Endometrial microvascular endothelial cells (primary cell): ENCODE data around the gene MED16. TPM values are rescaled to one million over a fixed set of nuclear protein-coding genes. Genes with fewer than 3 reads are reported as not detected.
"Not testable (repeated sequence)": the region's sequence is repeated elsewhere in the genome, so short reads cannot be mapped to it uniquely, and the experiment has no call there.

Source experiments
- in situ Hi-C: cut with HindIII; loops from 2 replicates; pipeline ENCODE4 v1.10.0; 2017; ENCODE audit warnings: low sequenced_read_pairs, low pct_unique_long_range_greater_than_20kb; ENCODE audit errors: inconsistent ontology term
- total RNA-seq: library from RNA; depleted of rRNA; stranded (reverse); fragments of >200 nt; gene quantifications from one replicate; pipeline ENCODE4 v1.2.3, GENCODE V29; 2015; ENCODE audit errors: inconsistent ontology term

Gene MED16
- total RNA-seq, 1 donor from 2014 or later = 48.9 TPM

- in situ Hi-C loops = no loop called here
Measured at GRCh38 chr19:861756-862580, 31.0 kb downstream of the MED16 start.

DNA sequence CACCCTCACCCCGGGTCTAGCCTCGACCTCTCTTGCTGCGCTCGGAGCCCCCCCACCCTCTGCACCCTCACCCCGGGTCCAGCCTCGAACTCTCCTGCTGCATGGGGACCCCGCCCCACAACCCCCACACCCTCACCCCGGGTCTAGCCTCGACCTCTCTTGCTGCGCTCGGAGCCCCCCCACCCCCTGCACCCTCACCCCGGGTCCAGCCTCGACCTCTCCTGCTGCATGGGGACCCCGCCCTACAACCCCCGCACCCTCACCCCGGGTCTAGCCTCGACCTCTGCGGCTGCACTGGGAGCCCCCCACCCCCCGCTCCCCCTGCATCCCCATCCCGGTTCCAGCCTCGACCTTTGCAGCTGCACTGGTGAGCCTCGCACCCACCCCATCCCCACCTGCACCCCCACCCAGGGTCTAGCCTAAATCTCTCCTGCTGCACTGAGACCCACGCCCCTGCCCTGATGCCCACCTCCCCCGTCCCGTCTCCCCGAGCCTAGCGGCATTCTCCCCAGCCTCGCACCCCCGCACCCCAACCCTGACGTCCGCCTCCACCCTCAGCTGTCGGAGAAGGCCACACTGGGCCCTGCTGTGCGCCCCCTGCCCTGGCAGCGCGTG, 31.7 kb downstream of the MED16 start:
- in situ Hi-C loops = no loop called here

DNA sequence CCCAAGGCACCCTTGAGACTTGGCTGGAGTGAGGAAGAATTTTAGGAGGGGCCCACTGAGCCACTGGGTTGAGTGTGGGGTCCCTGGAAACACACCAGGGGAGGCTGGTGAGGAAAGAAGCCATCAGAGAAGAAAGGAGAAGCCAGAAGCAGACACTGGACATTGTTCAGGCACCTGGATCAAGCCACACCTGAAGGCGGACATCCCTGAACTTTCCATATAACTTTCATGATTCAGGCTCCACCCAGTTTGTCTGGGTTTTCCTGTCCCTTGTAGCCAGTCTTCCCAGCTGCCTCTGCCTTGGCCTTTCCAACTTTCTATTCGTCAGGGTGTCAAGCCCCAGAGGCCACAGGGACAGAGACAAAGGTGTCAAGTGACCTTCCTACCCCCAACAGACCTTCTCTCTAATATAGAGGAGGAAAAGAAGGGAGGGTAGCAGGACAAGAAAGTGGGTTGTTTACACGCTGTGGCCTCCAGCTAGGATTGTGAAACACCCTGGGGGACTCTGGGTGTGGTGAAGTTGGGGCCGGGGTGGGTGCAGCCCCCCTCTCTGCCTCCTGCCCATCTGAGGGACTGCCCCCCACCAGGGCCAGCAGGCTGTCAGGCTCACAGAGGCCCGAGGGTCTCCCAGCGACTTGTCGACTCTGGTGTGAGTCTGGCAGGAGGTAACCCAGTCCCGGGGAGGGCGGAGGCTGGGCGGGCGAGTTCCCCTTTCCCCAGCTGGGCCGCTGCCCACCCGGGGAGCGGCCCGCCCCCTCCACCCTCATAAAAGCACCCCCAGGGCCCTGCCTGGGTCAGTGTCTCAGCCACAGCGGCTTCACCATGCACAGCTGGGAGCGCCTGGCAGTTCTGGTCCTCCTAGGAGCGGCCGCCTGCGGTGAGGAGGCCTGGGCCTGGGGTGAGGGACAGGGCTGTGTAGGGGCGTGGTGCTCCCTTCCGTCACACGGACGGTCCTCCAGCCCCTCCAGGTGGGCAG, 33.8 kb downstream of the MED16 start, which contains the start of gene CFD:
TSS of gene CFD (plus strand) at position 797 of the 976 bp plus-strand sequence. CDS start at position 823, 26 bp downstream.
- in situ Hi-C loops = no loop called here

DNA sequence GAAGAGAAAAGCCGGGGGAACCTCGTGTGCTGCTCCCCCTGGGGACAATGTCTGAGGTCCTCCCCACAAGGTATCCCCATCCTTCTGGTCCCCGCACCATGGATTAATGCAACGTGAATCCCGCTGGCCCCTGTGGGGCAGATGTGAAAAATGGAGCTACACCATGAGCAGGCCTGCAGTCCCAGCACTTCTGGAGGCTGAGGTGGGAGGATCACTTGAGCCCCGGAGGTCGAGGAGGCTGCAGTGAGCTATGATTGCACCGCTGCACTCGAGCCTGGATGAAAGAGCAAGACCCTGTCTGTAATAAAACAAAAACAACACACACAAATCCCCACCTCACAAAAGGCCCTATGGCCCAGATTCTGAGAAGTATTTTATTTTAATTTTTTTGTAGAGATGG, 34.7 kb downstream of the MED16 start:
- in situ Hi-C loops = no loop called here

GRCh38 chr19:855566-856120, 37.3 kb downstream of the MED16 start:
- in situ Hi-C loops = no loop called here

DNA sequence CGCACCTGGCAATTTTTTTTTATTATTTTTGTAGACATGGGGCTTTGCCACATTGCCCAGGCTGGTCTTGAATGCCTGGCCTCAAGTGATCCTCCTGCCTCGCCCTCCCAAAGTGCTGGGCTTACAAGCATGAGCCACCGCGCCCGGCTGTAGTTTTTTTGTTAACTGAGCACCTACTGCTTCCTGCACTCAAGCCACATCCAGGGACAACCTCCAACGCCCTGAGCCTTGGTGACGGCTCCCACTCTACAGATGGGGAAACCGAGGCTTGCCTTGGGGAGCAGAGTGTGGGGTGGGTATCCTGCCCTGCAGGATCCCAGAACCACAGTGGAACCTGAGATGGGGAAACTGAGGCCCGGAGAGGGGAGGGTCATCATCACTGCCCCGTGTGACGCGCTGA, 37.8 kb downstream of the MED16 start:
- in situ Hi-C loops = no loop called here

DNA sequence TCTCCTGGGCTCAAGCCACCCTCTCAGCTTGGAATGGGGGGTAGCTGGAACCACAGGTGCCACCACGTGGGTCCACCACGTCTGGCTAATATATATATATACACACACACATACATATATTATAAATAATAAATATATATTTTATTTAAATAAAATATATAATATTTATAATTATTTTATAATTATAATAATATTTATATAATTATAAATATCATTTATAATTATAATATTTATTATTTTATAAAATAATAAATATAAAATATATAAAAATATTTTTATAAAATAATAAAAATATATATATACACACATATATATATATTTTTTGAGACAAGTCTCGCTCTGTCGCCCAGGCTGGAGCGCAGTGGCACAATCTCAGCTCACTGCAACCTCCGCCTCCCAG, 38.4 kb downstream of the MED16 start:
- in situ Hi-C loops = no loop called here

GRCh38 chr19:853614-854220, 39.3 kb downstream of the MED16 start:
- in situ Hi-C loops = not testable (repeated sequence)

DNA sequence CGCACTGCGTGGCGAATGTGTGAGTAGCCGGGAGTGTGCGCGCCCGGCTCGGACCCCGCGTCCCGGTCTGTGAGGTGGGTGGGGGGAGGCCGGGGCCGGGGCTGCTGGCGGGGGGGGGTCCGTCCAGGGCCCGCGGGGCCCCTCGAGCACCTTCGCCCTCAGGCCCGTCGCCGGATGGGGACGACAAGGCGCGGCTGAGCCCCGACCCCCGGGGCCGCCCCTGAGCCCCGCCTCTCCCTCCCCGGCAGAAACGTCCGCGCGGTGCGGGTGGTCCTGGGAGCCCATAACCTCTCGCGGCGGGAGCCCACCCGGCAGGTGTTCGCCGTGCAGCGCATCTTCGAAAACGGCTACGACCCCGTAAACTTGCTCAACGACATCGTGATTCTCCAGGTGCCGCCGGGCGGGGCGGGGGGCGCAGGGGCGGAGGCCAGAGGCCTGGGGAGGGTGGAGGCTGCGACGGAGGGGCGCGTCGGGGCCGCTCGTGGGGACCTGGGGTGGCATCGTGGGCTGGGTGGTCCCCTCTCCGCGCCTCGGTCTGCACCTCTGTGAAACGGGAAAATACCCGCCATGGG, 39.9 kb downstream of the MED16 start:
- in situ Hi-C loops = no loop called here

DNA sequence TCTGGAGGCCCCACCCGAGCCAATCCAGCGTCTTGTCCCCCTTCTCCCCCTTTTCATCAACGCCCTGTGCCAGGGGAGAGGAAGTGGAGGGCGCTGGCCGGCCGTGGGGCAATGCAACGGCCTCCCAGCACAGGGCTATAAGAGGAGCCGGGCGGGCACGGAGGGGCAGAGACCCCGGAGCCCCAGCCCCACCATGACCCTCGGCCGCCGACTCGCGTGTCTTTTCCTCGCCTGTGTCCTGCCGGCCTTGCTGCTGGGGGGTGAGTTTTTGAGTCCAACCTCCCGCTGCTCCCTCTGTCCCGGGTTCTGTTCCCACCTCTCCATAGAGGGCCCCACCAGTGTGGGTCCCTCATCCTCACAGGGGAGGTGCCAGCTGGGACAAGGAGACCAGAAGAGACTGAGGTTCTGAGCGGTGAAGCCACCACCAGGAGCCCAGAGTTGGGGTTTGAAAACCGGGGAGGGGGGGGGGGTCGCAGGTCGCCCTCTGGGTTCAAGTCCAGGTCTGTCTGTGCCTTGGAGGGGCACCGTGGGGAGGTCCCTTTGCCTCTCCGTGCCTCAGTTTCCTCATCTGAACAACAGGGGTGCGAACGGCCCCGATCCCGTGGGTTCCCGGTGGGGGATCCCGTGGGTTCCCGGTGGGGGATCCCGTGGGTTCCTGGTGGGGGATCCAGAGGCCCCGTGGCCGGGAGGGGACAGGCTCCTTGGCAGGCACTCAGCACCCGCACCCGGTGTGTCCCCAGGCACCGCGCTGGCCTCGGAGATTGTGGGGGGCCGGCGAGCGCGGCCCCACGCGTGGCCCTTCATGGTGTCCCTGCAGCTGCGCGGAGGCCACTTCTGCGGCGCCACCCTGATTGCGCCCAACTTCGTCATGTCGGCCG, 40.6 kb downstream of the MED16 start, which contains the start of gene ELANE:
TSS of gene ELANE (plus strand) at position 168 of the 878 bp plus-strand sequence. CDS start at position 194, 26 bp downstream.
- in situ Hi-C loops = no loop called here

- in situ Hi-C loops = no loop called here
Measured at GRCh38 chr19:850979-851335, 42.0 kb downstream of the MED16 start.

- in situ Hi-C loops = no loop called here
Measured at GRCh38 chr19:850221-850978, 42.6 kb downstream of the MED16 start.

DNA sequence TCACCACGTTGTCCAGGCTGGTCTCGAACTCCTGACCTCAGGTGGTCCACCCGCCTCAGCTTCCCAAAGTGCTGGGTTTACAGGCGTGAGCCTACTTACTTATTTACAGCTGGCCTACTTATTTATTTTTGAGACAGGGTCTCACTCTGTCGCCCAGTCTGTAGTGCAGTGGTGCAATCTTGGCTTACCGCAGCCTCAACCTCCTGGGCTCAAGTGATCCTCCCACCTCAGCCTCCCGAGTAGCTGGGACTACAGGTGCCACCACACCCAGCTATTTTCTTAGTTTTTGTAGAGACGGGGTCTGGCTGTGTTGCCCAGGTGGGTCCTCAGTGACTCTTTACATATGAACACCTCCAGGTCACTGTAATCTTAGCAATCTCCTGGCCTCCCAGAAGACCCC, 43.8 kb downstream of the MED16 start:
- in situ Hi-C loops = not testable (repeated sequence)

DNA sequence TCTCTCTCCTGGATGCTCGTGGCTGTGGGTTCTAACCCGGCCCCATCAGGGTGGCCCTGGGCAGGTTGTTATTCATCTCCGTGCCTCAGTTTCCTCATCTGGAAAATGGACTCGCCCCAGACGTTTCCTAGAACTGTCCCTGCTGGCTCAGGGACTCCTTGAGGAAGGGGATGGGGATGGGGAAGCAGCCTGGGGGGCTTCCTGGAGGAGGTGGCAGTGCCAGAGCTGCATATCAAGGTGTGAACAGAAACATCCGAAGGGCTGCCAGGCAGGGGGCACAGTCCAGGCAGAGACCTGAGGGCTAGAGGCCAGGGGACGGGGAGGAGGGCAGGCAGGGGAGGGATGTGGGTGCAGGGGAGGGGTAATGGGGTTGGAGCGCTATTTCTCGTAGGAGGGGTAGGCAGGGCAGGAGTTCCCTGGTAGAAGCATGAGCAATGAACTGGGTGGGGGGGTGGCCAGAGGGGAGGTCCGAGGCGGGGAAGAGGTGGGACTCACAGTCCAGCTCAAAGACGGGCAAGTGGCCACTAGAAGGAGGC, 44.5 kb downstream of the MED16 start:
- in situ Hi-C loops = no loop called here

GRCh38 chr19:845707-846521, 47.1 kb downstream of the MED16 start:
- in situ Hi-C loops = no loop called here

- in situ Hi-C loops = no loop called here
Measured at GRCh38 chr19:844546-844971, 48.4 kb downstream of the MED16 start.
